ENCODE results near the gene PKNOX1.
"Not testable (repeated sequence)": the region's sequence is repeated elsewhere in the genome, so short reads cannot be mapped to it uniquely, and the experiment has no call there.

DNA sequence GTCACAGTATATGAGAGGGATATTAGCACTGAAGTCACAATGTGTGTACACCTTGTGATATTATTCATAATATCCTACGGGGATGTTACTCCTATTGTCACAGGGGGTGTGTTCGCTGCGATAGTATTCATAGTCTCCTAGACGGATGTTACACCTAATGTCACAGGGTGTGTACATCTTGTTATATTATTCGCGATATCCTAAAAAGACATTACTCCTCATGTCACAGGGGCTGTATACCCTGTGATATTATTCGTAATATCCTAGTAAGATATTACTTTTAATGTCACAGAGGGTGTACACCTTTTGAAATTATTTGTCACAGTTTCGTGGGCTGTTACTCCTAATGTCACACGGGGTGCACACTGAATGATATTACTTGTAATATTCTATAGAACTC, 23.2 kb upstream of the PKNOX1 start:
- TF ChIP-seq, protein P1, sequence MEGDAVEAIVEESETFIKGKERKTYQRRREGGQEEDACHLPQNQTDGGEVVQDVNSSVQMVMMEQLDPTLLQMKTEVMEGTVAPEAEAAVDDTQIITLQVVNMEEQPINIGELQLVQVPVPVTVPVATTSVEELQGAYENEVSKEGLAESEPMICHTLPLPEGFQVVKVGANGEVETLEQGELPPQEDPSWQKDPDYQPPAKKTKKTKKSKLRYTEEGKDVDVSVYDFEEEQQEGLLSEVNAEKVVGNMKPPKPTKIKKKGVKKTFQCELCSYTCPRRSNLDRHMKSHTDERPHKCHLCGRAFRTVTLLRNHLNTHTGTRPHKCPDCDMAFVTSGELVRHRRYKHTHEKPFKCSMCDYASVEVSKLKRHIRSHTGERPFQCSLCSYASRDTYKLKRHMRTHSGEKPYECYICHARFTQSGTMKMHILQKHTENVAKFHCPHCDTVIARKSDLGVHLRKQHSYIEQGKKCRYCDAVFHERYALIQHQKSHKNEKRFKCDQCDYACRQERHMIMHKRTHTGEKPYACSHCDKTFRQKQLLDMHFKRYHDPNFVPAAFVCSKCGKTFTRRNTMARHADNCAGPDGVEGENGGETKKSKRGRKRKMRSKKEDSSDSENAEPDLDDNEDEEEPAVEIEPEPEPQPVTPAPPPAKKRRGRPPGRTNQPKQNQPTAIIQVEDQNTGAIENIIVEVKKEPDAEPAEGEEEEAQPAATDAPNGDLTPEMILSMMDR (conservative IDR thresholded peaks at IDR 0.05; ENCODE audit: low read length): not testable (repeated sequence)
- not testable (repeated sequence) for TF ChIP-seq EZH2phosphoT487 (IDR thresholded peaks at IDR 0.05; ENCODE audit: borderline replicate concordance)
